Kidney capillary endothelial cell (primary cell): ENCODE results near the gene BBLN.
"Not testable (repeated sequence)": the region's sequence is repeated elsewhere in the genome, so short reads cannot be mapped to it uniquely, and the experiment has no call there.

Source experiments
- DNase-seq: peaks from one replicate; pipeline ENCODE4 v3.0.0-alpha.2; 2018; ENCODE audit warnings: low spot score

BBLN gene, protein sequence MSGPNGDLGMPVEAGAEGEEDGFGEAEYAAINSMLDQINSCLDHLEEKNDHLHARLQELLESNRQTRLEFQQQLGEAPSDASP

DNA sequence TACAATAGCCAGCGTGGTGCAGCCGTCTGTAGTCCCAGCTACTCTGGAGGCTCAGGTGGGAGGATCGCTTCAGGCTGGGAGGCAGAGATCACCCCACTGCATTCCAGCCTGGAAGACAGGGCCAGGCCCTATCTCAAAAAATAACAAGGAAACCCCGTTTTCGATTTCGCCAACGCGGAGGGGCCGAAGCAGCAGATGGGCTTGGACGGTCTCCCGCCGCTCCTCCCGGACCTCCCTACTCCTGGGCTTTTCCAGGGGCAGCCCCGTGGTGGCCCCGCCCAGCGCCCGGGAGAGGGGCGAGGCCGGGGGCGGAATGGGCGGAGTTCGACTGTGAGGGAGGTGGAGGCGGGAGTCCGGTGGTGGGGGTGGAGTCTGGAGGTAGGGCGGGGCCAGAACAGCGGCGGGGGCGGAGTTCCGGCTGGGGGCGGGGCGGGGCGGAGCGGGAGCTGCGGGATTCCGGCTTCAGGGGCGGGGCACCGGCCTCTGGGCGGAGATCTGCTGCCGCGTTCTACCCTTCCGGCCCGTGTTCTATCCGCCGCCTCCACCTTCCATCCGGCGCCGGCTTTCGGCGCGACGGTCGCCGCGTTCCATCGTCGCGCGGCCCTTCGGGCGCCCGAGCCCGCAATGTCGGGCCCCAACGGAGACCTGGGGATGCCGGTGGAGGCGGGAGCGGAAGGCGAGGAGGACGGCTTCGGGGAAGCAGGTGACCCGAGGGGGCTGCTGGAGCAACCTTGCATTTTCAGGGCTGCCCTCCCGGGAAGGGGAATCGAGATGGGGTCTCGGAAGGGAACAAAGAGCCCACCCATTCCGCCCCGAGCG lies at the start of gene BBLN:
Gene BBLN, plus strand, starts transcription at position 482 of the 819 bp plus-strand sequence. Its CDS starts 143 bp downstream, at position 625.
- peak; percentile 93 for DNase-seq

DNA sequence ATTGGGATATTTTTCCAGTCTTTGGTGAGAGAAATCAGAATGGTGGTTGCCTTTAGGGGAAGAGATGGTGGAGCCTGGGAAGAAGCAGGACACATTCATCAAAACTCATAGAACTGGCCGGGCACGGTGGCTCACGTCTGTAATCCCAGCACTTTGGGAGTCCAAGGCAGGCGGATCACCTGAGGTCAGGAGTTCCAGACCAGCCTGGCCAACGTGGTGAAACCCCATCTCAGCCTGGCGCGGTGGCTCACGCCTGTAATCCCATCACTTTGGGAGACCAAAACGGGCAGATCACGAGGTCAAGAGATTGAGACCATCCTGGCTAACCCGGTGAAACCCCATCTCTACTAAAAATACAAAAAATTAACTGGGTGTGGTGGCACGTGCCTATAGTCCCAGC lies 48.3 kb upstream of the BBLN start:
- not testable (repeated sequence) for DNase-seq

DNA sequence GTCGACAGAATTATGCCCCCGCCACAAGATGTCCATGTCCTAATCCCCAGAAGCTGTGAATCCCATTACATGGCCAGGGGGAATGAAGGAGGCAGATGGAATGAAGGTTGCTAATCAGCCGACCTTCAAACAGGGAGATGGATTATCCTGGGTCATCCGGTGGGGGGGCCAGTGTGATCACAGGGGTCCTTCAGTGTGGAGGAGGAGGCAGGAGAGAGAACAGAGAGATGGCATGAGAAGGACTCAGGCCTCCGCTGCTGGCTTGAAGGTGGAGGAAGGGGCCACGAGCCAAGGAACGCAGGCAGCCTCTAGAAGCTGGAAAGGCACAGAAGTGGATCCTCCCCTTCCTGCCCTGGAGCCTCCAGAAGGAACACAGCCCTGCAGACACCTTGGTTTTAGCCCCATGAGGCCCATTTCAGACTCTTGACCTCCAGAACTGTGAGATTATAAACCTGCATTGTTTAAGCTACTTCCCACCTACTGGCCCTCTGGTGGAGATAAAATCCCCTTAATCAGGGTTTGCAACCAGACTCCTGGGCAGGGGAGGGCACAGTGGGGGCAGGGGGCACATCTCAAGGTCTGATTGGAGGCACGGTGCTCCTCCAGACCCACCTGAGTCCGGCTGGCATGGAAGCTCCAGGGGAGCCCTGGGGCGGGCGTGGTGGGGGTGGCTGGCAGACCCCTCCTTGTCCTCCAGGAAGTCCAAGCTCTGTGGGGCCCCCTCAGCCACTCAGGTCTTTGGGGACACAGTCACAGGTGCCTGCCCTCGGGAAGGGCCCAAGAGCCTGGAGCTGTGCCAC lies 46.3 kb upstream of the BBLN start:
- DNase-seq, result no peak

DNA sequence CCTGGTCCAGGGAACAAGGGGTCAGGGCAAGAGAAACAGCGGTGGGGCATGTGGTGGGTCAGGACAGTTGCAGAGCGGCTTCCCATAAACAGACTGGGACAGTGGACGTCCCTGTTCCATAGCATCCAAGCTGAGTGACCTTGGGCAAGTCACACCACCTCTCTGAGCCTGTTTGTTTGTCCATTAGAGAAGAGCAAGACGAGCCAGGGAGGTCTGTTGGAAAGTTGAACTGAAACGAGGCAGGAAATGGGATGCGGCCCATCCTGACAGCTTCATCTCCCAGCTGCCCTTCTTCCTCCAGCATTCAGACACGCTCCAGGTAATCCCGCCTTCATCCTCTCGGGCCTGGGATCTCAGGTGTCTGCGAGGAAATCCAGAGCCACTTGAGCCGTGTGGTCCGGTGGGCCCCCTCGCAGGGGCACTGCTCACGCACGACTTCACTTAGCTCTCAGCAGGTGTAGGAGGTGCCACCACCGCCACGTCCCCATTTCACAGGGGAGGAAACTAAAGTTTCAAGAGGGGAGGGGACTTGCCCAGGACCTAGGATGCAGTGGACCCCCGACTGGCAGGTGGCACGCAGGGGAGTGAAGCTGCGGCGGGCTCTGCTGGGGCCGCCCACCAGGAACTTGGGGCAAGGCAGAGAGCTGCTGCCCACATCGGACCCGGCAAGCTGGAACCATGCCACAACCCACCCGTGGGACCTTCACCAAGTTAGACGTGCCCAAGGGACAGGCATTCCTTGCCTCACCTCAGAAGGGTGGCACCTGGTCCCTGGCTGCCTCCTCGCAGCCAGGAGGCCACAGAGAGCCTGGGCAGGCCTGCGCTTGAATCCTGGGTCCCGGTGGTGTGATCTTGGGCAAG lies 45.5 kb upstream of the BBLN start:
- no peak for DNase-seq

DNA sequence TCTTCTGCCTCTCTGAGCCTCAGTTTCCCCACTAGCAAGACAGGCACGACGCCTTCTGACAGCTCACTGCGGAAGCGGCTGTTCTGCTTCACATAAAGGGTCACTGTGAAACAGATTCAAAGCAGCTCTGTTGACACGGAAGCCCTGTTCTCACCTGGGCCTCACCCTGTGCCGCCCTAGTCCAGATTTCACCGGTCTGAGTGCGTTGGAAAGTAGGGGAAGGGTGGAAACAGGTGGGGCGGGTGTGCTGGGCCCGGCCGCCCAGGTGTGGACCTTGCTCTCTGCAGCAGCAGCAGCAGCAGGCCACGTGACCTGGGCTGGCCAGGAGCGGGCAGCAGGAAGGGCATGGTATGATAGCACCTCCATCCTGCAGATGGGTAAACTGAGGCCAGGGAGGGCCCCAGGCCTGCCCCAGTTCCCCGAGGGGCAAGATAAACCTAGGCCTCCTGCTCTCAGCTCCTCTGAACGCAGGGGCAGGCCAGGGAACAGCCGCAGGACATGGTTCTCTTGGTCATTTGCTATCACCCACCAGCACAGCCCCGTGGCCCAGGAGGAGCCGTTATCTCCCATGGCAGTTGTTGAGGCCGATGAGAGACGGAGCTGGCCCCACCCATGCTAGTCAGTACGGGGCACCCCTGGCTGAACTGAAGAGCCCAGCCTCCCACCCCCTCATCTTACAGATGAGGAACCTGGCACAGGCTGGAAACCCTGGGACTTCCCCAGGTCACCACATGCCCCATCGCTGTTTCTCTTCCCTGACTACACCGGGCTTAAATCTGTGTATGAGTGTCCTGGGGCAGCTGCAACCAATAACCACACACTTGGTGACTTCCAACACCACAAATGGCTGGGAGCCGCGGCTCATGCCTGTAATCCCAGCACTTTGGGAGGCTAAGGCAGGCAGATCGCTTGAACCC lies 44.6 kb upstream of the BBLN start:
- no peak for DNase-seq

DNA sequence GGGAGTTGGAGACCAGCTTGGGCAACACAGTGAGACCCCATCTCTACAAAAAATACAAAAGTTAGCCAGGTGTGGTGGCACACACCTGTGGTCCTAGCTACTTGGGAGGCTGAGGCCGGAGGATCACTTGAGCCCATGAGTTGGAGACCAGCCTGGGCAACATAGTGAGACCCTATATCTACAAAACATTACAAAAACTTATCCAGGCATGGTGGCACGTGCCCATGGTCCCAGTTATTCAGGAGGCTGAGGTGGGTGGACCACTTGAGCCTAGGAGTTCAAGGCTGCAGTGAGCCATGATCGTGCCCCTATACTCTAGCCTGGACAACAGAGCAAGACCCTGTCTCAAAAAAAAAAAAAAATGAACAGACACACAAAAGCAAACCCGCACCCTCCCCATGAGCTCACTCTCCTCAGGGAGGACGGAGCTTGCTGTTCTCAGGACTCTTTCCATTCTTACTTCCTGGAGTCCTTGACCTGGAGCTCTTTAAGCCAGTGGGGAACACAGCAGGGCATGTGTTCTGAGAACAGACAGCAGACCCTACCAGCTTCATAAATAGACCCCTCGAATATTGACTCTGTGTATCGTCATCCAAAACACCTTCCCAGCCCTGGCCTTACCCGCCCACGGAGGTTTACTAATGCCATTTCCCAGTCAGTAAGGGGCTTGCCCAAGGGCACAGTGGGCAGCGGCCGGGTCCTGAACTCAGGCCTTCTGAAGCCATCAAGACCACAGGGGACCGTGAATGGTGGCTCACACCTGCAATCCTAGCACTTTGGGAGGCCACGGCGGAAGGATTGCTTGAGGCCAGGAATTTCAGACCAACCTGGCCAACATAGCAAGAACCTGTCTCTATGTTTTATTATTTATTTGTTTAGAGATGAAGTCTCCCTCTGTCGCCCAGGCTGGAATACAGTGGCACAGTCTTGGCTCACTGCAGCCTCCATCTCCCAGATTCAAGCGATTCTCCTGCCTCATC lies 43.7 kb upstream of the BBLN start:
- DNase-seq, result no peak

DNA sequence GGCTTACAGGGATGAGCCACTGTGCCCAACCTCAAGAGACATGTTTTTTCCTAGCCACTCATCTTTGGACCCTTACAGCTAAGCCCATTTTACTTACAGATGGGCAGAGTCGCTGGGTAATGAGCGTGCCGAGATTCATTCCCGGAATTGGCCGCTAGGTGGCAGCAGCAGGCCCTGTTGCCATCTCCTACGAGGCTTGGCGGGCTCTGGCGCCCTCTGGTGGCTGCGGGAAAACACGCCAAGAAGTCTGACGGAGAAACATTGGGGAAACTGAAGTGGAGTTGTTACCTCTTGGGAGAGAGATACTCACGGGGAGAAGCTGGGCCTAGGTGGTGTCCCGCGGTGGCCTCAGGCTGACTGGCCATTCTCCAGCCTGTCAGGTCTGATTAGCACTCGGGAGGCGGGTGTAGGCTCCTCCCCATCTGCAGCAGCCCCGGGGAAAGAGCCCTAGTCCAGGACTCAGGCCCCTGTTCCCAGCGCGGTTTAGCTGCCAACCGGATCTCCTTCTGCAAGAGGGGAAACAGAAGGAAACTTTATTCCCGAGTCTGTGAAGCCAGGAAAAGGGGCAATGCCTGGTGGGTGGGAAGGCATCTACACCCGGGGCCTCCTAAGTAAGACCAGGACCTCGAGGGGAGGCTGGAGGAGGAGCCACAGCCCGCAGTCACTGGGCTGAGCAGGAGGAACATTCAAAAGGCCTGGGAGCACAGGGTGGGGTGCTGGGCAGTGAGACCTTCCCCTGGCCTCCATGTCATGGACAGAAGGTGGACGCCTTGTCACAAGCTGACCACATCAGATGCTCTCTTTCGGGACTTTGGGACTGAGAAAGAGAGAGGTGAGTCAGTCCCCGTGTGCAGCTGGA lies 42.2 kb upstream of the BBLN start:
- peak; percentile 85 for DNase-seq

DNA sequence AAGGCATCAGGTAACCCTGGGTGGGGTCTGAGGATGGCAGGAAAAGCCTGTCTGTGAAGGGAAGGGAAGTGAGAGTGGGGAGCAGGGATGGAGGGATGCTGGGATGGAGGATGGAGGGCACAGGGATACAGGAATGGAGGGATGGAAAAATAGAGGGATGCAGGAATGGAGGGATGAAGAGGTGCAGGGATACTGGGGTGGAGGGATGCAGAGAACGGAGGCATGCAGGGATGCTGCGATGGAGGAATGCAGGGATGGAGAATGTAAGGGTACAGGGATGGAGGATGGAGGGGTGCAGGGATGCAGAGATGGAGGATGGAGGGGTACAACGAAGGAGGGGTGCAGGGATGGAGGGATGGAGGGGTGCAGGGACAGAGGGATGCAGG lies 41.6 kb upstream of the BBLN start:
- no peak for DNase-seq

DNA sequence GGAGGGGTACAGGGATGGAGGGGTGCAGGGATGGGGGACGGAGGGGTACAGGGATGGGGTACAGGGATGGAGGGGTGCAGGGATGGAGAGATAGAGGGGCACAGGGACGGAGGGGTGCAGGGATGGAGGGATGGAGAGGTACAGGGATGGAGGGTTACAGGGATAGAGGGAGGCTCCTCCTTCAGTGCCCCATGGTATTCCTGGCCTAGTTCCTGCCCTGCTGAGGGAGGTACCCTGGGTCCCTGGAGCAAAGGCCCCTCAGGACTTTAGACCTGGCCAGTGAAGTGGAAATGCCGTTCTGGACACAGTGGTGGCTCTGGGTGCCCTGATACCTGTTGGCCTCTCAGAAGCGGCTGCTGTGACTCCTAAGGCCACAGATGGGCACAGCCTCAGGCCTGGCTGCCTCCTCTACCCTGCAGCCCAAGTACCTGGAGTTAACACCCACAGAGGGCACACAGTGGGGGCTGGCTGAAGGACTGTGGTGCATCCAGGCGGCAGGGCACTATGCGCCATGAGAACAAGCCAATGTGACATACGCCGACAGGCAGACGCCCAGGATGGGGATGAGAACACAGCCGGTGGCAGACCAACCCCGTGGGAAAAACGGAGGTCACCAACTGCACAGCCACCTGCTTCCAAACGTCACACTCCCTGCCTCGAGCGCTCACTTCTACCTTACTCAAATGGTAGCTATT lies 40.9 kb upstream of the BBLN start:
- no peak for DNase-seq

DNA sequence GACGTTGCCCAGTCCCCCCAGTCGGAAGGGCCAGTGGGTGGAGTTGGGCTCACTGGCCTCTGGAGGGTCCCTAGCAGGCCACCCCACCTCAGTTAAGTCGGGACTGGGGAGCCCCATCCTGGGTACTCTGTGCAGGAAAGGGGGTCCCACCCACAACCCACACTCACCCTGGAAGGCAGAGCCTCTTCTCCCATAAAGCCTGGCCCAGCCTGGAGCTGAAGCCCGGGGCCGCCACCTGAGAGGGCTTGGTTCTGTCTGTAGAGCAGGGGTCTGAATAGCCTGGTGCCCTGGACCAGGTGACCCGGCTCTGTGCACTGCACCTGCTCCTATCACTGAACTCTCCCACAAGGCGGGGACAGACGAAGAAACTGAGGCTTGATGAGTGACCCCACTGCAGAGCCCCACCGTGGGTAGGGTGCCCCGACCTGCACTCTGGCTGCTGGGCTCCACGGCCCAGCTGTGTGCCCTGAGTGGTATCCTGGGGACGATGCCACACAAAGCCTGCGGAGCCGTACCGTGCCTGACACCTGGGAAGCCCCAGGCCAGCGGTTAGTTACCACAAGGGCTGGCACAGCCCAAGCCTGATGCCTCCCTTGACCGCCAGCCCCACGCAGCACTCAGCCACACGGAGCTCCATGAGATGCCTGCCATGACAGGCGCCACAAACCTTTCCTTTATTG lies 39.9 kb upstream of the BBLN start:
- no peak for DNase-seq

DNA sequence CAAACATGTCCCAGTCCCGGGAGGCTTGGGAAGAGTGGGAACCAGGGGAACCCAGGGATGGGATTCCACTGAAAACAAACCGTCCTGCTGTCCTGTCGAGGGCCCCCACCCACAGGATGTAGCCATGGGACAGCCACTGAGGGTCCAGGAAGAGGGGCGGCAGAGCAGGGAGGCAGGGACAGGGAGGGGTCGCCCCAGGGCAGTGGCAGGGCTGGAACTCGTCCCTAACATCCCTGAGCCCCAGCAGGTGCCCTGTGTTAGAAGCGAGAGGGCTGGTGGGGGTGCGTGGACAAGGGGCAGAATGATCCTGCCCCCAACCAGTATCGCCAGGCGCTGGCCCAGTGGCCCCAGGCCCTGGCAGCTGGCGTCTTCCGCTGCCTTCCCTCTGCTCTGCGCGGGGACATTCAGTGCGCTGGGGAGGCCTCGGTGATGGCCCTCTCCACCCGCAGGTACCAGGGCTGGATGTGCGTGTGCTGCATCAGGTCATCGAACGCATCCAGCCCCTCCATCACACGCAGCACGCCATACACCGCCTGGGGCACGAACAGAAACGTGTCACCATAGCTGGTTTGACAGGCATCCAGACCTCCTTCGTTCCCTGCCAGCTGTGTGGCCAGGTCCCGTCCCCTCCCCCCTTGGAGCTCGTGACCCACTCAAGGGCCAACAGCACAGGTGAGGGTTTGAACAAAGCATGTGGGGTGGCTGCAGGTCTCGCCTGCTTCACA lies 39.2 kb upstream of the BBLN start:
- no peak for DNase-seq

DNA sequence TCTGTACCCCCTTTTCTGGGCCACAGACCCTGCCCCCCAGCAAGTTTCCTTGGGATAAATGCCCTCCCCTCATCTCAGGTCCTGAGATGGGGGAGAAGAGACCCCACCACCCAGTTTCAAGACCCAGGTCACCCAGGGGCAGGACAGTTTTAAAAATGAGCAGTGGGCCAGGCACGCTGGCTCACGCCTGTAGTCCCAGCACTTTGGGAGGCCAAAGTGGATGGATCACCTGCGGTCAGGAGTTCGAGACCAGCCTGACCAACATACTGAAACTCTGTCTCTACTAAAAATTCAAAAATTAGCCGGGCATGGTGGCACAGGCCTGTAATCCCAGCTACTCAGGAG lies 38.6 kb upstream of the BBLN start:
- no peak for DNase-seq

DNA sequence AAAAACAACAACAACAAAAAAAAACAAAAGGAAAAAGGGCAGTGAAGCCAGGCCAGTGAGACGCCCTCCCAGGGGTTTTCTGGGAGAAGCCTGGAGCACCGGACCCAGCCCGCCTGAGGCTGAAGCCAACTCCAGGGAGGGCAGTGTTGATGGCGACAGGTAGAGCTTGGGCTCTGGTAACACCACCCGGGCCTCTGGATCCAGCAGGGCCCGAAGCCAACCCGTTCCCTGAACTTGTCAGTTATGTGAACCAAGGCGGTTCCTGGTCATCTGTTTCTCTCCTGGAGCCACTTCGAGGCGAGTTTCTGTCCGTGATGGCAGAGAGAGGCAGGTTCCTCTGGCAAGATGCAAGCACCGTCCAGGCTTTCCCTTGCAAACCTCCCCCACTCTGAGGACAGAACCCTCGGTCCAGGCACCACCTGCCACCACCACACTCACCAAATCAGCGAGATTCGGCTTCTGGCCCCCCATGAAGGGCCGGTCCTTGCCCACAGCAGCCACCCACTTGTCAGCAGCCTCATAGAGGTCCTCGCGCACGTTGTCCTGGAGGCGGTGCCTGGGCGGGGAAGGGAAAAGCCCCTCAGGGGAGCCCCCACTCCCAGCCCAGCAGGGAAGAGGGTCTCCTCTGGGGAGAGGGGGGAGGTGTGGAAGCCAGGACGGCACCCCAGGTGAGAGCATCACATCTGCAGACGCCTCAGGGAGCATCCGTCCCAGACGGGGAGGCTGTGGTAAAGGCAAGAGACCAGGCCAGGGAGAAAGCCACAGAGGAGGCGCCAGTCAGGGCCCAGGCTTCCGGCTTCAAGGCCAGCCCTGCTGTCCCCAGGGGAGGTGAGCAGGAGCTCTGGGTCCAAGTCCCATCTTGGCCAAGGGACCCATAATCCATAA lies 37.9 kb upstream of the BBLN start:
- no peak for DNase-seq

DNA sequence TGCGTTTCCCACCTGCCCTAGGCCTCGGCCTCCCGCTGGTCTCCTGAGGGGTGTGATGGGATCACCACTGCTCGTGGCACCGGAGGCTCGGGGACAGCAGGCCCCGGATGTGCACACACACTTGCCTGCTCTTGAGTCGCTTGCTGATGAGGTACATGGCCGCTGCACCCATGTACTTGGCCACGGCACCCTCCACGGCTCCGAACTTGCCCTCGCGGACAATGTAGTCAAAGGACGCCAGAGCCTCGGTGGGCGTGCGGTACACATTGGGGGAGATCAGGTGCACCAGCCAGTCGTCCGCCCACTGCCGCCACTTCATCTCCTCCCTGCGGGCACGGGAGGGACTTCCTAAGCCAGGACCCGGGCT lies 37.3 kb upstream of the BBLN start:
- DNase-seq, result no peak

DNA sequence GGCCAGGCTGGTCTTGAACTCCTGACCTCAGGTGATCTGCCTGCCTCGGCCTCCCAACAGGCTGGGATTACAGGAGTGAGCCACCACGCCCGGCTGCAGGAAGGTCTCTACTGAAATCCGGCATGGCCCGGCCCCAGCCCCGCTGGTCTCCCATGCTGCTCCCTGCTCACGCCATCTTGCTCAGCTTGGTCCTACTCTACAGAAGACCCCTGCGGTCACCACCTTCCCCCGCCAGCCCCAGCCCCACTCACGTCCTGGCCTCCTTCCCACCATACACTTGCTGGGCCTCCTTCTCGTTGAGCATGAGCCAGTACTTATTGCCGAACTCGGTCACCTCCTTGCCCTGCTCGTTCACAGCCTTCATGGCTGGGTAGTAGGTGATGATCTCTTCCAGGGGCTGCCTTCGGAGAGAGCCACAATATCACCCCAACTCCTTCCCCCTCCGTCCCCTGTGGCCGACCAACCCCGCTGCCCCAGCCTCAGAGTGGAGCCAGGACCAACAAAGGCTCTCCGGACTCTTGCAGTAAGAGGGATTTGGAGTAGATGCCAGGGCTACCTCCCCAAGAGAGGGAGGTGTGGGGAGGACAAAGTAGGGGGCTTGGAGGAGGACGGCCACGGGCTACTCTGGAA lies 36.5 kb upstream of the BBLN start:
- DNase-seq, result no peak

DNA sequence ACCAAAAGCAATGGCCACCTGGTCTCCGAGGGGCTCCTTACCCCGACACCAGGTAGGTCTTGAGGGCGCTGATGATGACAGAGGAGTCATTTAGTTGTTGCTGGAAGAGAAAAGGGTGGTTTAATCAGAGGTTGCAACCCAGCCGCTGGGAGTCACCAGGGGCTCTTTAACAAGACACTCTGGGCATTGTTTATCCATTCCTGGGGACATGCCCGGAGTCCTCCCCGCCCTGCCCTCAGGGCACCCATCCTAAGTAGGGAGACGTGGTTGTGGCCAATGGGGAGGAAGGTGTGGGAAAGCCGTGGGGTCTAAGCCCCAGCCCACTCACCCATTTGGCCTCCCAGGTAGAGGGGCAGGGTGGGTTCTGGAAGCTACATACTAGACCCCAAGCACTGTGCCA lies 35.6 kb upstream of the BBLN start:
- no peak for DNase-seq
